ENCODE data around the gene MED7.
A peak's percentile ranks its signal among the peaks of the same experiment; 100 is the strongest.

The MED7 gene

DNA sequence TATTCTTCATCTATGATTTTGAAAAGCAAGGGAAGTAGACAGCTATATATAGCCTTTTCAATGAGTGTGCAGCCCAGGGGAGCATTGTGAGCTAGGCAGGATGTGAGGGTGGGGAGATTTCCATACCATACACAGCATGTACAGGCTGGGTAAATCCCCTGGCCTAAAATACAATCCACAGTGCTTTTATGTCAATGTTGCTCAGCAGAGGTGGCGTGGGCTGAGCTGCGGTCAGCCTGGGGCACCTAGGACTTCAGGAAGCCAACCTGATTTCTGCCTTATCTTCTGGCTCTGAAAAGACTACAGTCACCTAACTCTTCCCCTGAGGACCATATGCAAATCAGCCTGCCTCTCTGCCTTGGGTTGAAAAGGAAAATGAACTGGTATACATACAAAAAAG lies 29.7 kb upstream of the MED7 start:
- no peaks in the 10 kb centered on the region for H3K27me3 Mint-ChIP-seq
- peak overlapping the region; percentile 66 for H3K4me3 Mint-ChIP-seq
- H3K4me1 Mint-ChIP-seq (ENCODE audit: low read depth) = peaks cover 89% of the 10 kb centered on the region

DNA sequence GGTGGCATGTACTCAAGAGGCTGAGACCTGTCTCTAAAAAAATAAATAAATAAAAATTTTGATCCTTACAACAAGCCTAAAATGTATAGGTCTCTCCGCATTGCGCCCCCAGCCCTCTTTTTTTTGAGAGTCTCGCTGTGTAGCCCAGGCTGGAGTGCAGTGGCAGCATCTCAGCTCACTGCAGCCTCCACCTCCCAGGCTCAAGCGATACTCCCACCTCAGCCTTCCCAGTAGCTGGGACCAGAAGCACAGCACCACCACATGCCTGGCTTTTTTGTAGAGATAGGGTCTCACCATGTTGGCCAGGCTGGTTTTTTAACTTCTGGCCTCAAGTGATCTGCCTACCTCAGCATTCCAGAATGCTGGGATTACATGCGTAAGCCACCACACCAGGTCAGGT lies 25.6 kb upstream of the MED7 start:
- H3K27ac Mint-ChIP-seq = peak overlapping the region; percentile 94
- H3K9me3 Mint-ChIP-seq = peaks cover 12% of the 10 kb centered on the region
- DNase-seq = no peak
- H3K4me3 Mint-ChIP-seq = no peak overlapping the region
- H3K4me1 Mint-ChIP-seq (ENCODE audit: low read depth) = peaks cover 86% of the 10 kb centered on the region
- H3K27me3 Mint-ChIP-seq = no peaks in the 10 kb centered on the region
- H3K36me3 Mint-ChIP-seq (ENCODE audit: low read depth) = peaks cover 13% of the 10 kb centered on the region

More for the DNA sequence above, 29.7 kb upstream of the MED7 start:
- Mint-ChIP-seq H3K27ac (peak overlapping the region; percentile 96), H3K36me3 (ENCODE audit: low read depth) (peaks cover 17% of the 10 kb centered on the region), H3K9me3 (peaks cover 12% of the 10 kb centered on the region)
- peak; percentile 88 for DNase-seq

DNA sequence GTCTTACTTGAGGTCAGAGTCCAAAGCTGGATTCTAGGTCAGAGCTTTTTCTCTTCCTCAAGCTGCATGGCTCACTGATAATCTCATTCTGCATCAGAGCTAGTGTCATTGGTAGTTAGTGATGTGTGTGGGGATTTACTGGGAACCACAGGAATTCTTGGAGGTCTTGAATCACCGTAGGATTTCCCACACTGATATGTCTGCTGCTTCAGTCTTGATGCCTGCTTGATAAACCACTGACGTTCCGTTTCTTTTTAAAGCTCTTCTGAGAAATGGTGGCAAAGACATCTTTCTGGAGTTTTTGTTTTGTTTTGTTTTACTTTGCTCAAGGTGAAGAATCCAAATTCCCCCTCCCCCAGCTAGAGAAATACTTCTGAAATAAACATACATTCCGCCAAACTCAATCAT lies 24.6 kb upstream of the MED7 start:
- Mint-ChIP-seq H3K4me3 (peak overlapping the region; percentile 67), H3K27me3 (no peaks in the 10 kb centered on the region), H3K4me1 (ENCODE audit: low read depth) (peaks cover 77% of the 10 kb centered on the region), H3K36me3 (ENCODE audit: low read depth) (peaks cover 13% of the 10 kb centered on the region), H3K9me3 (peaks cover 12% of the 10 kb centered on the region), H3K27ac (peak overlapping the region; percentile 94)
- no peak for DNase-seq

DNA sequence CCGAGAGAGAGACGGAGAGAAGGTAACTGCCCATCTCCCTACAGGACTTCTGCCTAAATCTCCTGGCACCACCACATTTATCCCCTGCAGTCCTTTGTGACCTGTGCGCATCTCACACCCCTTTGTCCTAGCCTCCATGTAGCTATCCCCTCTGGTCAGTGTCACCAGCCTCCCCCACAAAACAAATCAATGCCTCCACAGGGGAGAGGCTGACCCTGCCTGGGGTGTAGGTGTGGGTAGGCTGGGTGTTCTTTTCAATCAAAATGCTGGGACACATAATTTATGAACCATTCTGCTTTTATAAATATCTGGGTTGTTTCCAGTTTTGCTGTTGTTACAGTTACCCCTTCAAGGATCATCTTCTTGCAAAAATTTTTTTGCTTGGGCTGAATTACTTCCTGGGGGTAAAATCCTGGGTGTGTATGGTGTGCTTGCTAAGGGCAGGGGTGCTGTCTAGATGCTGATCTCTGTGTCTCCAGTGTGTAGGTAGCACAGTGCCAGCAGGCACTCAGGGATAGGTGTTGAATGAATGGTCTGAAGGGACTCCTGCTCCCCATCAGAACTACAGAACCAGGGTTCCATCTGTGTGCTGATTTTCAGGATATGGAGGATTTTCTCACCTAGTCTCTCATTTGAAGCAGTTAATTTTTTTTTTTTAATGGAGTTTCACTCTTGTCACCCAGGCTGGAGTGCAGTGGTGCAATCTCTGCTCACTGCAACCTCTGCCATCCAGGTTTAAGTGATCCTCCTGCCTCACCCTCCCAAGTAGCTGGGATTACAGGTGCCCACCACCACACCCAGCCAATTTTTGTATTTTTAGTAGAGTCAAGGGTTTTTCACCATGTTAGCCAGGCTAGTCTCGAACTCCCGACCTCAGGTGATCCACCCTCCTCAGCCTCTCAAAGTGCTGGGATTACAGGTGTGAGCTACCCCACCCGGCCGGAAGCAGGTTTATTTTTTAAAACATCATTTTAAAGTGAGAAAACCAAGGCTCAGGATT lies 23.8 kb upstream of the MED7 start, which contains the start of gene GARIN3:
Gene GARIN3 (minus strand): TSS at position 51 of the 1,000 bp plus-strand sequence. CDS start 96 bp downstream, outside the sequence.
- peak within 1 kb of the TSS; percentile 67 for H3K4me3 Mint-ChIP-seq
- peaks cover 71% of the 10 kb centered on the region for H3K4me1 Mint-ChIP-seq (ENCODE audit: low read depth)
- H3K36me3 Mint-ChIP-seq (ENCODE audit: low read depth) = peaks cover 13% of the 10 kb centered on the region
- H3K27ac Mint-ChIP-seq = peak within 1 kb of the TSS; percentile 94
- H3K9me3 Mint-ChIP-seq = peaks cover 12% of the 10 kb centered on the region
- DNase-seq = no peak
- no peaks in the 10 kb centered on the region for H3K27me3 Mint-ChIP-seq

DNA sequence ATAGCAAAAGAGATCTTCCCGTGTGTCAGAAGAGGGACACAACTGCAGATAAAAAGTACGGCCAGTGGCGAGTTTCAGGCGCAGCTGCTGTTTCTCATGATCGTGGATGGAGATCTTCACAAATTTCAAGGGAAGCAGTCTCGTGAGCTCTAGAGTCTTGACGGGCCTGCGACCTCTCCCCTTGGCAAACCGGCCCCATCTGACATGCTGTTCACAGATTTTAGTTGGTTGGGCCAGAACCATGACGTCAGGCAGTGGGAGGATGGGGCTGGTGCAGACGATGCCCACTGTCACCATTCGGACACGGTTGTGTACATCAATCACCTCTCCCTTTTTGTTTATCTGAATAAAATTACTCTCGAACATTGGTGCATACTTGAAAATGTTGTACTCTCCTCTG lies 23.0 kb upstream of the MED7 start:
- H3K27ac Mint-ChIP-seq = peak overlapping the region; percentile 94
- no peak for DNase-seq
- H3K36me3 Mint-ChIP-seq (ENCODE audit: low read depth) = peaks cover 11% of the 10 kb centered on the region
- peaks cover 69% of the 10 kb centered on the region for H3K4me1 Mint-ChIP-seq (ENCODE audit: low read depth)
- peaks cover 8% of the 10 kb centered on the region for H3K9me3 Mint-ChIP-seq
- no peaks in the 10 kb centered on the region for H3K27me3 Mint-ChIP-seq
- no peak overlapping the region for H3K4me3 Mint-ChIP-seq

DNA sequence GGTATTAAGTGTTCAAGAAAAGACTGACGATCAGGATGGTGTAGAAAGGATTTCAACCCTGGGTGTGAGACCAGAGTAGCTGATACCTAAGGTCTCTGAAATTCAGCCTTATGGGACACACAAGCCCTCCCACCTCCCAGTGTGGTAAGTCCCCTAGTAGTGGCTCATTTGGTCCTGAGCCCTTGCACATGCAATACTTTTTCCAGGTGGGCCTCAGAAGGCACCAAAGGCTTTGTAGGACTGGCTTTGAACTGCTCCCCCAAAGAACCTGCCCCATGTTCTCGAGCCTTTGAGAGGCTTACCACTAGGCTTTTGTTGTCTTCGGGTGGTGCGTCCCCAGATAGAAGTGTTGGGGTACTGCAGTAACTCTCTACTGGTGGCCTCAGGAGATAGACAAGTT lies 22.6 kb upstream of the MED7 start:
- H3K27ac Mint-ChIP-seq = no peak overlapping the region
- peaks cover 67% of the 10 kb centered on the region for H3K4me1 Mint-ChIP-seq (ENCODE audit: low read depth)

DNA sequence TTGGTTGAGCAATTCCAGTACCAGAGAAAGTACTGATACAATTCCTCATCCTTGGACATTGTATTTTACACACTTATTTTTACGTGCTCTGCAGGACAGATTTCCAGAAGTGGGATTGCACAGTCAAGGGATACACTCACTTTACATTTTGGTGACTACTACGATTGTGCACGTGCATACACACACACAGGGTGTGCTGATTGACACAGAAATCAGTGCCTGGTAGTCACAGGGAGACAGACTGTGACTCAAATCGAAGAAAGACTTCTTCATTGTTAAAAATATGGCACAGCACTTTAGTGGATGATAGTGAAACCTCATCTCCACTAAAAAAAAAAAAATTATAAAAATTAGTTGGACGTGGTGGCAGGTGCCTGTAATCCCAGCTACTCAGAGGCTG lies 21.9 kb upstream of the MED7 start:
- Mint-ChIP-seq H3K36me3 (ENCODE audit: low read depth) (peaks cover 5% of the 10 kb centered on the region), H3K27me3 (no peaks in the 10 kb centered on the region), H3K9me3 (peaks cover 3% of the 10 kb centered on the region), H3K27ac (no peak overlapping the region), H3K4me3 (no peak overlapping the region), H3K4me1 (ENCODE audit: low read depth) (peaks cover 68% of the 10 kb centered on the region)
- no peak for DNase-seq

More for the DNA sequence above, 22.6 kb upstream of the MED7 start:
- Mint-ChIP-seq H3K9me3 (peaks cover 6% of the 10 kb centered on the region), H3K4me3 (no peak overlapping the region), H3K36me3 (ENCODE audit: low read depth) (peaks cover 8% of the 10 kb centered on the region), H3K27me3 (no peaks in the 10 kb centered on the region)
- DNase-seq = no peak

DNA sequence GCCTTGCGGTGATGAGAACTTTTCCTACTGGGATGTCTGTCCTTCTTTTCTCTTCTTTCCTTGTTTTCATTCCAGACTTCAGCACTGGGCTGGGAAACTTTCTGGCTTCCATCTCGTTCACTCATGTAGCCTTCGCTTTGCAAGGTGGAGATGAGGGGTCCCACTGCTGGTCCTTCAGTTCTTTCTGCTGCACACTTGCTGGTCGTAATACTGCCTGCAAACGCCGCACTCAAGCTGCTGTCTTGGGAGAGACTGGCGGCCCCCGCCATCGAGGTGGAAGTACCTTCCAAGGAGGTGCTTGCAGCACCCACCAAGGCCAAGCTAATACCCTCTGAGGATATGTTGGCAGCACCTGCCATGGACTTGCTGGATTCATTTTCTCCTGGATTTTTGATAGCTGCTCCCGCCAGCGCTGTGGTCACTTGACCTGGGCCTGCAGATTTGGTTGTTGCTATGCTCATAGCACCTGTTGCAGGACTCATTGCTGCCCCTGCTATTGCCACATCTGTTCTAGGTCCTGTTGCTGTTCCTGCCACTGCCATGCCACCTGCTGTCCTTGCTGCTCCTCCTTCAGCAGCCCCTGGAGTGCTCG lies 20.4 kb upstream of the MED7 start:
- peaks cover 67% of the 10 kb centered on the region for H3K4me1 Mint-ChIP-seq (ENCODE audit: low read depth)
- DNase-seq = no peak
- H3K27ac Mint-ChIP-seq = no peak overlapping the region
- H3K27me3 Mint-ChIP-seq = no peaks in the 10 kb centered on the region
- no peak overlapping the region for H3K4me3 Mint-ChIP-seq
- H3K36me3 Mint-ChIP-seq (ENCODE audit: low read depth) = no peaks in the 10 kb centered on the region
- no peaks in the 10 kb centered on the region for H3K9me3 Mint-ChIP-seq

DNA sequence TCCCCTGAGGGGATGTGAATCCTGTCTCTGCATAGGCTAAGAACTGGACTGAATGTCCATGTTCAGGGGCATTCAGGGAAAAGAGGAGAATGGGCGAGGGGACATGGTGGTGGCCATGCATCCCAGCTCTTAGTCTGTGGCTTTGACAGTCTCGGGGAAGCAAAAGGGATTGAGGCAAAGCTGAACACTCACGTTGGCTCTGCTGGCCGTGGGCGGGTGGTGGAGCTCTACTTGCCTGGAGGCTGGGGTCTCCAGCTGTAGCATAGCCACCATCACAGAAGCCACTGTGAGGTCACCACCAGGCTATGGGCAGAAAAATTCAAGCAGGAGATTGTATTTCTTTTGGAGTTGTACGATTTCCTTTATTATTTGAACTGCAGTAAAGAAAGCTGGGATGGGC lies 19.3 kb upstream of the MED7 start:
- Mint-ChIP-seq H3K4me1 (ENCODE audit: low read depth) (peaks cover 66% of the 10 kb centered on the region), H3K36me3 (ENCODE audit: low read depth) (no peaks in the 10 kb centered on the region), H3K27ac (no peak overlapping the region), H3K4me3 (no peak overlapping the region), H3K27me3 (no peaks in the 10 kb centered on the region), H3K9me3 (no peaks in the 10 kb centered on the region)
- DNase-seq = no peak

DNA sequence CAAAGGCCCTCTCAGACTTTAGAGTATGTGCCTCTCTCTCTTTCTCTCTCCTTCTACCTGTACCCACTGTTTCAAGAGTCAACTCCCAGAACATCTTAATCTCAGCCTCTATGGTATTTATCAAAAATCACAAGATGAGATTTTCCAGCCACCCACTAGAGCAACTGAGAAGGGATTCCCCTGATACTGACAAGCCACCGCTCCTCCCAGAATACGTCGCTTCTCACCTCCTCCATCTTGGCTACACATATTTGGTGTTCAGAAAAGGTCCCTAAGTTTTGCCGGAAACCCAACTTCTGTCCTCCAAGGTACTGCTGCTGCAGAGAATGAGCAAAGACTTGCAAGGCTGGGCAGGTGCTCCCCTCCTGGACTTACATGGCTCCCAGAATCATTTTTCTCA lies 17.3 kb upstream of the MED7 start:
- Mint-ChIP-seq H3K4me3 (peak overlapping the region; percentile 50), H3K27me3 (no peaks in the 10 kb centered on the region), H3K9me3 (no peaks in the 10 kb centered on the region), H3K27ac (peak overlapping the region; percentile 95), H3K4me1 (ENCODE audit: low read depth) (peaks cover 64% of the 10 kb centered on the region), H3K36me3 (ENCODE audit: low read depth) (no peaks in the 10 kb centered on the region)
- DNase-seq = no peak

DNA sequence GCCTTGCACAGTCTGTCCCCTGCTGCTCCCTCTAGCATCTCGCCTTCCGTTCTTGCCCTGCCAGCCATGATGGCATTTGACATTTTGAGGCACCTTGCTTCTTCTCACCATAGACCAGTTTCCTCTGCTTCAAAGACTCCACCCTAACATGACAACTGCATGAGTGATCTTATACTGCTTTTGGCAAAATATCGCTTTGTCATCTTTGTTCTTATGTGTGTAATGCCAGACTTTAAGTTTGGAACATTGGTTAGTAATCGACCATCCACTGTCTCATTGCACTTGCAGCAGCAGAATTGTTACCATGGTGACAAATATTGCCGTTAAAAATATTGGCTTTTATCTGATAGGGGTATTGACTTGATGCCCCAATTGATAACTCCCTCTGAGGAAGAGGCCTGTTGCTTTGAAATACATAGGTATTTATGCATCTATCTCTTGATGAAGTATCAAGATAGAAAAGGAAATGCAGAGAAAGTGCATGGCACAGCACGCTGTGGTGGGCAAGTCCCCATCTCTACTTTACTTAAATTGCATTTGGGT lies 16.6 kb upstream of the MED7 start:
- Mint-ChIP-seq H3K9me3 (no peaks in the 10 kb centered on the region), H3K27me3 (no peaks in the 10 kb centered on the region), H3K4me3 (peak overlapping the region; percentile 50), H3K36me3 (ENCODE audit: low read depth) (no peaks in the 10 kb centered on the region), H3K27ac (peak overlapping the region; percentile 95), H3K4me1 (ENCODE audit: low read depth) (peaks cover 65% of the 10 kb centered on the region)
- no peak for DNase-seq

DNA sequence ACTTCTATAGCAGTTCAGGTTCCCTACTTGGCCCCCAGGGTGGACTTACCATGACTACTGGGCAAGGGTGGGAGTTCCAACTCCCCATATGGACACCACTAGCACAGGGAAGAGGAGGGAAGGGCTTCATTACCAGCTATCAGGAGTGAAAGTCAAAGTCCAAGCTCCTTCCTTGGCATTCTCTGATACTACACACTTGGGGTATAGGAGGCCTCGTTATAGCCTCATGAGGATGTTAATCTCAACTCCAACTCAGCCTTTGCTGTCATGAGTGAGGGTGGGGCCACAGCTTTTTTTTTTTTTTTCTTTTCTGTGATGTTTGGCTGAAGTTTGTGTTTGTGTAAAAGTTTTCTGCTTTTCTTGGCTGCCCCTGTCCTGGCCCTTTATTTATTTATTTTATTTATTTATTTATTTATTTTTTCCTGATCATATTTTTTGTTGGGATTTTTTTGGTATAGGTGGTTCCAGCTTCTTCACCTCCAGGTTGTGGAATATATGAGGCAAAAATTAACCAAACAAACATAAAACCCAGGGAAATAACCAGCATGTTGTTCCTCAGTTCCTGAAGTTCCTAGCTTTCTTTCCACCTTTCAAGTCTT lies 14.7 kb upstream of the MED7 start:
- H3K4me3 Mint-ChIP-seq = no peak overlapping the region
- H3K9me3 Mint-ChIP-seq = no peaks in the 10 kb centered on the region
- H3K4me1 Mint-ChIP-seq (ENCODE audit: low read depth) = peaks cover 80% of the 10 kb centered on the region
- no peaks in the 10 kb centered on the region for H3K36me3 Mint-ChIP-seq (ENCODE audit: low read depth)
- no peaks in the 10 kb centered on the region for H3K27me3 Mint-ChIP-seq
- no peak for DNase-seq
- peak overlapping the region; percentile 48 for H3K27ac Mint-ChIP-seq

DNA sequence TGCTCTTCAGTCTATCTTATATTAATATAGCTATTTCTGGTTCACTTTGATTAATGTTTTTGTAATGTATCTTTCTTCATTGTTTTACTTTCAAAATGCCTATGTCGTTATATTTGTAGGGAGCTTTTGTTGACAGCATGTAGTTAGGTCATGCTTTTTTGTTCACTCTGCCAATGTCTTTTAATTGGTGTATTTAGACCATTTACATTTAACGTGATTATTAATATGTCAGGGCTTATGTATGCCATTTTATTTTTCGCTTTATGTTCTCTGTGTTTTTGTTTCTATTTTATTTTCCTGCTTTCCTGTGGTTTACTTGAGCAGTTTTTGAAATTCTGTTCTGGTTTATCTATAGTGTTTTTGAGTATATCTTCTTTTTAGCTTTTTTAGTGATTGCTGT lies 12.6 kb upstream of the MED7 start:
- H3K9me3 Mint-ChIP-seq = no peaks in the 10 kb centered on the region
- H3K27me3 Mint-ChIP-seq = no peaks in the 10 kb centered on the region
- H3K4me3 Mint-ChIP-seq = peak overlapping the region; percentile 79
- H3K4me1 Mint-ChIP-seq (ENCODE audit: low read depth) = peaks cover 87% of the 10 kb centered on the region
- H3K36me3 Mint-ChIP-seq (ENCODE audit: low read depth) = no peaks in the 10 kb centered on the region
- no peak for DNase-seq
- peak overlapping the region; percentile 93 for H3K27ac Mint-ChIP-seq

DNA sequence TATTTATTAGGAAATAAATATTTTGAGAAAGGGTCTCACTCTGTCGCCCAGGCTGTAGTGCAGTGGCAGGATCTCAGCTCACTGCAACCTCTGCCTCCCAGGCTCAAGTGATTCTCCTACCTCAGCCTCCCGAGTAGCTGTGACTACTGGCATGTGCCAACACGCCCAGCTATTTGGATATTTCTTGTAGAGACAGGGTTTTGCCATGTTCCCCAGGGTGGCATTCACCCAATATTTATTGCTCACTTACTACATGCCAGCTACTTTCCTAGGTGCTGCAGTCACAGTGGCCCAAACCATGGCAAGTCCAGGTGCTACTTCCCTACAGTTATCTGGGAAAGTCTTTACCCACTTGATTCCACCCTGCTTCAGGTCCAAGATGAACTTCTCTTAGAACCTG lies 8.3 kb upstream of the MED7 start:
- Mint-ChIP-seq H3K4me3 (no peak overlapping the region), H3K9me3 (no peaks in the 10 kb centered on the region), H3K4me1 (ENCODE audit: low read depth) (peaks cover 69% of the 10 kb centered on the region), H3K27me3 (no peaks in the 10 kb centered on the region), H3K36me3 (ENCODE audit: low read depth) (no peaks in the 10 kb centered on the region), H3K27ac (peak overlapping the region; percentile 93)
- no peak for DNase-seq

Measured in activated T-cell treated with anti-CD3 and anti-CD28 coated beads, Interleukin-2, amount 50 U/mL, for 24 hours (primary cell).